A673 (cell line): ENCODE measurements around the gene CDC25A. TPM values are rescaled to one million over a fixed set of nuclear protein-coding genes. Genes with fewer than 3 reads are reported as not detected.

Experiments
- BruUV-seq: library from RNA; stranded (reverse); fragments of 400-500 nt; replicated peaks from 2 replicates; lab custom pipeline; 2021; lab: Mats Ljungman, UMichigan
- CTCF ChIA-PET: fragments of 300-600 bp; sonication (Branson Sonifier 250); formaldehyde crosslinking; loops from one replicate; lab custom pipeline; 2022; ENCODE audit warnings: antibody characterized with exemption; lab: Charles Lee
- POLR2A ChIA-PET: fragments of 300-600 bp; sonication (Branson Sonifier 250); formaldehyde crosslinking; loops from one replicate; lab custom pipeline; 2022; ENCODE audit warnings: antibody characterized with exemption; ENCODE audit not compliant: low non-redundant PET; lab: Charles Lee
- DNase-seq: peaks from one replicate; pipeline ENCODE4 v3.0.0-alpha.2; 2015; ENCODE audit warnings: low spot score
- H3K27ac ChIP-seq: fragments of 200-600 bp; sonication (generic); 2 replicates; pipeline ENCODE4 v1.5.1; 2016; ENCODE audit warnings: mixed run types, low read depth, mild to moderate bottlenecking, mixed read lengths, antibody characterized with exemption, low read length; ENCODE audit not compliant: poor library complexity, severe bottlenecking
- H3K27me3 ChIP-seq: fragments of 200-600 bp; sonication (generic); replicated peaks from 2 replicates; pipeline ENCODE4 v1.6.1; 2017; ENCODE audit warnings: mixed run types, low read depth, mild to moderate bottlenecking, mixed read lengths, antibody characterized with exemption, low read length; ENCODE audit not compliant: insufficient read depth, poor library complexity
- H3K36me3 ChIP-seq: fragments of 200-600 bp; sonication (generic); 2 replicates; pipeline ENCODE4 v1.6.1; 2016; ENCODE audit warnings: mixed run types, mild to moderate bottlenecking, mixed read lengths, antibody characterized with exemption, low read length; ENCODE audit not compliant: insufficient read depth, poor library complexity, severe bottlenecking
- H3K4me1 ChIP-seq: fragments of 200-600 bp; sonication (generic); 2 replicates; pipeline ENCODE4 v1.6.1; 2017; ENCODE audit warnings: mixed run types, mild to moderate bottlenecking, mixed read lengths, antibody characterized with exemption, low read length; ENCODE audit not compliant: insufficient read depth, poor library complexity, severe bottlenecking
- H3K4me3 ChIP-seq: fragments of 200-600 bp; sonication (generic); 2 replicates; pipeline ENCODE4 v1.5.1; 2016; ENCODE audit warnings: low read depth, mixed run types, mild to moderate bottlenecking, mixed read lengths, low read length; ENCODE audit not compliant: poor library complexity, severe bottlenecking
- H3K9me3 ChIP-seq: fragments of 200-600 bp; sonication (generic); 2 replicates; pipeline ENCODE4 v1.6.1; 2016; ENCODE audit warnings: mixed run types, low read depth, mild to moderate bottlenecking, mixed read lengths, antibody characterized with exemption, low read length; ENCODE audit not compliant: poor library complexity, severe bottlenecking
- CTCF ChIP-seq: fragments of 300-800, 200-600 bp; sonication (generic); conservative IDR thresholded peaks from 2 replicates; pipeline ENCODE4 v1.5.1; 2017; ENCODE audit warnings: low read depth, mild to moderate bottlenecking, antibody characterized with exemption, low read length, moderate library complexity, mixed read lengths
- EZH2 ChIP-seq: fragments of 200-600 bp; sonication (generic); IDR thresholded peaks from 2 replicates; pipeline ENCODE4 v1.6.1; 2017; ENCODE audit warnings: borderline replicate concordance, low read depth, mild to moderate bottlenecking, mixed read lengths, antibody characterized with exemption, low read length; ENCODE audit not compliant: poor library complexity, severe bottlenecking
- intact Hi-C: fragments of 100-400 bp; cut with micrococcal nuclease; formaldehyde crosslinking; loops from one replicate; pipeline ENCODE4 v1.10.0; 2022; ENCODE audit not compliant: unreplicated experiment
- total RNA-seq: library from RNA; stranded (reverse); gene quantifications from 2 replicates; pipeline ENCODE4 v1.2.3, GENCODE V29; 2021

CDC25A gene
- total RNA-seq, 1 experiment from 2014 or later = 34.6 TPM

GRCh38 chr3:48143992-48144391 lies 44.2 kb downstream of the CDC25A start:
- DNase-seq = no peak
- no peak overlapping the region for H3K4me3 ChIP-seq
- TF ChIP-seq CTCF = no peak
- TF ChIP-seq EZH2 = no peak
- no peaks in the 10 kb centered on the region for H3K4me1 ChIP-seq
- no TSS peak for BruUV-seq
- H3K27ac ChIP-seq = no peak overlapping the region
- H3K27me3 ChIP-seq = no peaks in the 10 kb centered on the region
- intact Hi-C loops = no loop called here
- no peaks in the 10 kb centered on the region for H3K9me3 ChIP-seq
- no peaks in the 10 kb centered on the region for H3K36me3 ChIP-seq
- ChIA-PET CTCF (no interaction called here), POLR2A (no interaction called here)

GRCh38 chr3:48143567-48143966 lies 44.6 kb downstream of the CDC25A start:
- intact Hi-C loops = no loop called here
- TF ChIP-seq EZH2 (no peak), CTCF (no peak)
- H3K9me3 ChIP-seq = no peaks in the 10 kb centered on the region
- POLR2A ChIA-PET = no interaction called here
- CTCF ChIA-PET = no interaction called here
- no peak overlapping the region for H3K27ac ChIP-seq
- DNase-seq = no peak
- H3K27me3 ChIP-seq = no peaks in the 10 kb centered on the region
- H3K4me1 ChIP-seq = no peaks in the 10 kb centered on the region
- no TSS peak for BruUV-seq
- no peak overlapping the region for H3K4me3 ChIP-seq
- H3K36me3 ChIP-seq = no peaks in the 10 kb centered on the region

- ChIA-PET CTCF (no interaction called here), POLR2A (no interaction called here)
- no TSS peak for BruUV-seq
- TF ChIP-seq CTCF = no peak
- TF ChIP-seq EZH2 = no peak
- Histone ChIP-seq H3K27me3 (no peaks in the 10 kb centered on the region), H3K4me1 (no peaks in the 10 kb centered on the region), H3K9me3 (no peaks in the 10 kb centered on the region), H3K4me3 (no peak overlapping the region), H3K27ac (no peak overlapping the region), H3K36me3 (no peaks in the 10 kb centered on the region)
- intact Hi-C loops = no loop called here
- no peak for DNase-seq
Measured at GRCh38 chr3:48142316-48142870, 45.8 kb downstream of the CDC25A start.
